Right kidney (tissue), 9 donors: ENCODE results near the gene IL11RA.

Experiments
- DNase-seq: peaks from one replicate; pipeline ENCODE4 v3.0.0-alpha.2; 2016
- long read RNA-seq, 8 donors: transcript quantifications; one replicate each; lab custom pipeline, GENCODE V29; 2026

The IL11RA gene
- long read RNA-seq, donor 1, partial matches to known transcripts: 17 of 26 reads
- long read RNA-seq, donor 1, other reads (novel, unspliced or antisense): 0 of 26 reads
- long read RNA-seq, donor 2, partial matches to known transcripts: 0 of 6 reads
- long read RNA-seq, donor 2, other reads (novel, unspliced or antisense): 0 of 6 reads
- long read RNA-seq, donor 3, partial matches to known transcripts: 0 of 2 reads
- long read RNA-seq, donor 3, other reads (novel, unspliced or antisense): 0 of 2 reads
- long read RNA-seq, donor 4, partial matches to known transcripts: 5 of 7 reads
- long read RNA-seq, donor 4, other reads (novel, unspliced or antisense): 0 of 7 reads
- long read RNA-seq, donor 5, partial matches to known transcripts: 0 of 4 reads
- long read RNA-seq, donor 5, other reads (novel, unspliced or antisense): 0 of 4 reads
- long read RNA-seq, donor 6, partial matches to known transcripts: 18 of 22 reads
- long read RNA-seq, donor 6, other reads (novel, unspliced or antisense): 0 of 22 reads
- long read RNA-seq, donor 7, transcript IL11RA-201 (13 exons, 1,728 nt): major isoform, 6 of 28 reads
- long read RNA-seq, donor 7, partial matches to known transcripts: 19 of 28 reads
- long read RNA-seq, donor 7, other reads (novel, unspliced or antisense): 0 of 28 reads
- long read RNA-seq, donor 8, partial matches to known transcripts: 8 of 11 reads
- long read RNA-seq, donor 8, other reads (novel, unspliced or antisense): 0 of 11 reads

- peak; percentile 80 for DNase-seq
These were observed at the start of gene IL11RA for GRCh38 chr9:34651876-34652601. Gene IL11RA, plus strand, starts transcription at chr9:34652185. Its CDS starts 3,033 bp downstream, at chr9:34655218.

GRCh38 chr9:34603610-34604231 lies 48.3 kb upstream of the IL11RA start:
- DNase-seq: peak; percentile 46

- no peak for DNase-seq
These were observed 45.8 kb upstream of the IL11RA start for GRCh38 chr9:34606190-34606589.

GRCh38 chr9:34606905-34607304 lies 45.1 kb upstream of the IL11RA start:
- no peak for DNase-seq

- no peak for DNase-seq
These were observed 44.7 kb upstream of the IL11RA start for GRCh38 chr9:34607331-34607730.

GRCh38 chr9:34610434-34611206 lies 41.4 kb upstream of the IL11RA start:
- no peak for DNase-seq

- peak; percentile 46 for DNase-seq
These were observed 40.7 kb upstream of the IL11RA start for GRCh38 chr9:34611251-34611810.

GRCh38 chr9:34611811-34612787 lies 39.9 kb upstream of the IL11RA start, which contains the start of gene RPP25L:
Gene RPP25L, minus strand, starts transcription at chr9:34612097. Its CDS starts 801 bp downstream, at chr9:34611296.
- DNase-seq: peak; percentile 89

GRCh38 chr9:34612788-34613390 lies 39.1 kb upstream of the IL11RA start:
- DNase-seq: peak; percentile 74

- no peak for DNase-seq
These were observed 36.9 kb upstream of the IL11RA start for GRCh38 chr9:34615132-34615531.

GRCh38 chr9:34620061-34620994 lies 31.7 kb upstream of the IL11RA start, which contains the start of gene DCTN3:
Gene DCTN3, minus strand, starts transcription at chr9:34620495. Its CDS starts 31 bp downstream, at chr9:34620464.
- peak; percentile 76 for DNase-seq

- DNase-seq: peak; percentile 39
These were observed 28.4 kb upstream of the IL11RA start for GRCh38 chr9:34623374-34624235.

- DNase-seq: peak; percentile 62
These were observed 27.4 kb upstream of the IL11RA start for GRCh38 chr9:34624475-34625185.

- no peak for DNase-seq
These were observed 26.8 kb upstream of the IL11RA start for GRCh38 chr9:34625186-34625486.

GRCh38 chr9:34627716-34628655 lies 24.0 kb upstream of the IL11RA start:
- no peak for DNase-seq
